GM12864 (cell line): Measurements from ENCODE around the gene HLA-C.
"Not testable (repeated sequence)": the region's sequence is repeated elsewhere in the genome, so short reads cannot be mapped to it uniquely, and the experiment has no call there.

Source experiments
- DNase-seq: peaks from one replicate; pipeline ENCODE4 v3.0.0-alpha.2; 2011; ENCODE audit warnings: low read depth
- H3K4me3 ChIP-seq: 2 replicates; pipeline ENCODE4 v1.5.1; 2011; ENCODE audit warnings: mild to moderate bottlenecking, low read depth, low read length, control low read depth
- TF ChIP-seq, protein P1 (sequence below): IDR thresholded peaks from 2 replicates; pipeline ENCODE4 v1.5.1; 2011; ENCODE audit warnings: low read depth, mild to moderate bottlenecking, moderate library complexity, low read length, control low read depth, inconsistent platforms; ENCODE audit errors: missing control alignments

The HLA-C gene

GRCh38 chr6:31265926-31266325 is 6.0 kb downstream of the HLA-C start:
- TF ChIP-seq, protein P1, sequence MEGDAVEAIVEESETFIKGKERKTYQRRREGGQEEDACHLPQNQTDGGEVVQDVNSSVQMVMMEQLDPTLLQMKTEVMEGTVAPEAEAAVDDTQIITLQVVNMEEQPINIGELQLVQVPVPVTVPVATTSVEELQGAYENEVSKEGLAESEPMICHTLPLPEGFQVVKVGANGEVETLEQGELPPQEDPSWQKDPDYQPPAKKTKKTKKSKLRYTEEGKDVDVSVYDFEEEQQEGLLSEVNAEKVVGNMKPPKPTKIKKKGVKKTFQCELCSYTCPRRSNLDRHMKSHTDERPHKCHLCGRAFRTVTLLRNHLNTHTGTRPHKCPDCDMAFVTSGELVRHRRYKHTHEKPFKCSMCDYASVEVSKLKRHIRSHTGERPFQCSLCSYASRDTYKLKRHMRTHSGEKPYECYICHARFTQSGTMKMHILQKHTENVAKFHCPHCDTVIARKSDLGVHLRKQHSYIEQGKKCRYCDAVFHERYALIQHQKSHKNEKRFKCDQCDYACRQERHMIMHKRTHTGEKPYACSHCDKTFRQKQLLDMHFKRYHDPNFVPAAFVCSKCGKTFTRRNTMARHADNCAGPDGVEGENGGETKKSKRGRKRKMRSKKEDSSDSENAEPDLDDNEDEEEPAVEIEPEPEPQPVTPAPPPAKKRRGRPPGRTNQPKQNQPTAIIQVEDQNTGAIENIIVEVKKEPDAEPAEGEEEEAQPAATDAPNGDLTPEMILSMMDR = no peak
- no peak for DNase-seq
- no peak overlapping the region for H3K4me3 ChIP-seq

DNA sequence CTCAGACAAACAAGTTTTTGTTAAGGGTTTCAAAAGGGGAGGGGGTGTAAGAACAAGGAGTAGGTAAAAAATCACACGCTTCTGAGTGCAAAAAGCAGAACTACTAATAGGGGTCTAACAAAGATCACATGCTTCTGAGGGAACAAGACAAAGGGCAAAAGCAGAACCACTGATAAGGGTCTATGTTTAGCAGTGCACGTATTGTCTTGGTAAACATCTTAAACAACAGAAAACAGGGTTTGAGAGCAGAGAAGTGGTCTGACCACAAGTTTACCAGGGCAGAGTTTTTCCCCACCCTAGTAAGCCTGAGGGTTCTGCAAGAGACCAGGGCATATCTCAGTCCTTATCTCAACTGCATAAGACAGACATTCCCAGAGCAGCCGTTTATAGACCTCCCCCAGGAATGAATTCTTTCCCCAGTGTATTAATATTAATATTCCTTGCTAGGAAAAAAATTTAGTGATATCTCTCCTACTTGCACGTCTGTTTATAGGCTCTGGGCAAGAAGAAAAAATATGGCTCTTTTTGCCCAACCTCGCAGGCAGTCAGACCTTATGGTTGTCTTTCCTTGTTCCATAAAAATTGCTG is 8.5 kb downstream of the HLA-C start:
- not testable (repeated sequence) for H3K4me3 ChIP-seq, DNase-seq

DNA sequence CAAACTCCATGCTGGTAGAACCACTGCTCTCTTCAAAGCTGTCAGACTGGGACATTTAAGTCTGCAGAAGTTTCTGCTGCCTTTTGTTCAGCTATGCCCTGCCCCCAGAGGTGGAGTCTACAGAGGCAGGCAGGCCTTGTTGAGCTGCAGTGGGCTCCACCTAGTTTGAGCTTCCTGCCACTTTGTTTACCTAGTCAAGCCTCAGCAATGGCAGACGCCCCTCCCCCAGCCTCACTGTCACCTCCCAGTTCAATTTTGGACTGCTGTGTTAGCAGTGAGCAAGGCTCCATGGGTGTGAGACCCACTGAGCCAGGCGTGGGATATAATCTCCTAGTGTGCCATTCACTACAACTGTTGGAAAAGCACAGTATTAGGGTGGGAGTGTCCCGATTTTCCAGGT is 11.9 kb downstream of the HLA-C start:
- not testable (repeated sequence) for DNase-seq, H3K4me3 ChIP-seq

- no peak for DNase-seq
- TF ChIP-seq, protein P1 = peak; percentile 11
- H3K4me3 ChIP-seq = no peak overlapping the region
These were observed 19.3 kb downstream of the HLA-C start for GRCh38 chr6:31252625-31253024.

DNA sequence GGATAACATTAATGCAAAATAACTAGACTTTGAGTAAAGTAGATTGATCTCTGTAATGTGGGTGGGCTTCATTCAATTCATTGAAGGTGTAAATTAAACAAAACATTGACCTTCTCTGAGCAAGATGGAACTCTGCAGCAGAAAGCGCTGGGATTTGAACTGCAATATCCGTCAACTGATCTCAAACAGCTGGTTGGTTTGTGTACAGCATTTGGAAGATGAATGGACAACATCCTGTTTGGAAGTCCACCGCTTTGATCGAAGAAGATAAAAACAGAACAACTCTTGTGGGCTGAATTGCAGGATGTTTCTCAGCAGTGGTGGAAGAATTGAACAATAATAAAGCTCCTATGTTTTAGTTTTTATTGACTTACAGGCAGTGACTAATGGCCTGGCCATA is 20.6 kb downstream of the HLA-C start:
- DNase-seq = no peak
- H3K4me3 ChIP-seq = no peak overlapping the region
- TF ChIP-seq, protein P1 = no peak

GRCh38 chr6:31249184-31249583 is 22.7 kb downstream of the HLA-C start:
- no peak for DNase-seq
- no peak overlapping the region for H3K4me3 ChIP-seq
- TF ChIP-seq, protein P1 = no peak

DNA sequence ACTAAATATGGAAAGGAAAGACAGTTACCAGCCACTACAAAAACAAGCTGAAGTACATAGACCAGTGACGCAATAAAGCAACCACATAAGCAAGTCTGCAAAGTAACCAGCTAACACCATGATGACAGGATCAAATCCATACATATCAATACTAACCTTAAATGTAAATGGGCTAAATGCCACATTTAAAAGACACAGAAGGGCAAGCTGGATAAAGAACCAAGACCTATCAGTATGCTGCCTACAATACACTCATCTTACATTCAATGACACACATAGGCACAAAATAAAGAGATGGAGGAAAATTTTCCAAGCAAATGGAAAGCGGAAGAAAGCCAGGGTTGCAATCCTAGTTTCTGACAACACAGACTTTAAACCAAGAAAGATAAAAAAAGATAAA is 24.1 kb downstream of the HLA-C start:
- no peak for DNase-seq
- TF ChIP-seq, protein P1 = no peak
- no peak overlapping the region for H3K4me3 ChIP-seq

- no peak for DNase-seq
- TF ChIP-seq, protein P1 = no peak
These were observed 25.8 kb downstream of the HLA-C start for GRCh38 chr6:31246051-31246521.

More at GRCh38 chr6:31246051-31246521, 25.8 kb downstream of the HLA-C start:
- no peak overlapping the region for H3K4me3 ChIP-seq
